ENCODE data around the gene PROZ.

Gene PROZ

GRCh38 chr13:113117911-113118260 lies 40.6 kb upstream of the PROZ start:
- no peak for TF ChIP-seq ZFX (IDR thresholded peaks at IDR 0.05)
- no peak for TF ChIP-seq CTCF (conservative IDR thresholded peaks at IDR 0.05)

GRCh38 chr13:113118261-113119021 lies 40.0 kb upstream of the PROZ start:
- no peak overlapping the region for H3K27ac ChIP-seq
- TF ChIP-seq CTCF (conservative IDR thresholded peaks at IDR 0.05), result no peak
- no peak for TF ChIP-seq ZFX (IDR thresholded peaks at IDR 0.05)

More at GRCh38 chr13:113117911-113118260, 40.6 kb upstream of the PROZ start:
- no peak overlapping the region for H3K27ac ChIP-seq

GRCh38 chr13:113119166-113119821 lies 39.2 kb upstream of the PROZ start:
- no peak overlapping the region for H3K27ac ChIP-seq
- TF ChIP-seq CTCF (conservative IDR thresholded peaks at IDR 0.05), result no peak
- TF ChIP-seq ZFX (IDR thresholded peaks at IDR 0.05), result no peak

GRCh38 chr13:113119822-113120189 lies 38.6 kb upstream of the PROZ start:
- H3K27ac ChIP-seq, result no peak overlapping the region
- TF ChIP-seq CTCF (conservative IDR thresholded peaks at IDR 0.05), result no peak
- no peak for TF ChIP-seq ZFX (IDR thresholded peaks at IDR 0.05)

- TF ChIP-seq CTCF (conservative IDR thresholded peaks at IDR 0.05), result no peak
- no peak for TF ChIP-seq ZFX (IDR thresholded peaks at IDR 0.05)
- no peak overlapping the region for H3K27ac ChIP-seq
Observed at GRCh38 chr13:113120300-113121182, 37.9 kb upstream of the PROZ start.

GRCh38 chr13:113121183-113121927 lies 37.1 kb upstream of the PROZ start:
- TF ChIP-seq CTCF (conservative IDR thresholded peaks at IDR 0.05) (no peak), ZFX (IDR thresholded peaks at IDR 0.05) (no peak)

More at GRCh38 chr13:113121183-113121927, 37.1 kb upstream of the PROZ start:
- no peak overlapping the region for H3K27ac ChIP-seq
